Vagina (tissue), 2 donors: ENCODE results near the gene ANOS1.

Experiments
- CTCF ChIP-seq, 3 experiments: fragments of 450-650 bp in 2 of 3; fragments of 200-600 bp in 1 of 3; sonication (generic) in 1 of 3; IDR thresholded peaks; one replicate each; pipeline ENCODE4 v1.5.1; 2017 to 2019; ENCODE audit warnings: antibody characterized with exemption in 3 of 3, mild to moderate bottlenecking in 2 of 3, moderate library complexity in 2 of 3
- POLR2AphosphoS5 ChIP-seq, 2 donors: sonication (generic); formaldehyde crosslinking; IDR thresholded peaks; one replicate each; pipeline ENCODE4 v1.9.0; 2017; ENCODE audit warnings: antibody characterized with exemption in 2 of 2, mild to moderate bottlenecking in 2 of 2, low read depth in 1 of 2; ENCODE audit not compliant: insufficient read depth in 1 of 2

- TF ChIP-seq CTCF (IDR thresholded peaks at IDR 0.05) (no peak), POLR2AphosphoS5 (IDR thresholded peaks at IDR 0.05; ENCODE audit: insufficient read depth in 1 of 2, low read depth in 1 of 2) (no peak)
These were observed 7.6 kb downstream of the ANOS1 start for GRCh38 chrX:8724300-8724699.
